ENCODE measurements around the gene PLEKHG7. TPM values are rescaled to one million over a fixed set of nuclear protein-coding genes. Genes with fewer than 3 reads are reported as not detected.

The PLEKHG7 gene
- total and polyA plus RNA-seq, 2 of the 8 experiments (the other 6 are each of a cell fraction or from before 2014, with no cell fraction given) = not detected

- H3K79me2 ChIP-seq (ENCODE audit: control insufficient read depth in 1 of 2, insufficient read depth in 2 of 2, low read length in 2 of 2) = no peaks in the 10 kb centered on the region
Measured at GRCh38 chr12:92701441-92701840, 1.3 kb upstream of the PLEKHG7 start.

More at GRCh38 chr12:92701441-92701840, 1.3 kb upstream of the PLEKHG7 start:
- DNase-seq (ENCODE audit: low read depth in 1 of 2, low spot score in 2 of 2) (no peak), FAIRE-seq (no peak)
- Histone ChIP-seq H4K91ac (replicated peaks; ENCODE audit: insufficient read length, low read length) (no peak overlapping the region), H2BK12ac (ENCODE audit: low read depth, low read length) (no peak overlapping the region), H3K4me1 (replicated peaks in 1 of 4; ENCODE audit: control insufficient read depth in 3 of 4, insufficient read depth in 4 of 4, low read length in 3 of 4) (peaks cover 0 to 4% (median 1%) of the 10 kb centered on the region in 4 experiments; a peak in 3 of 7 replicates), H3K4me2 (ENCODE audit: insufficient read depth in 1 of 2, low read depth in 2 of 2, low read length in 2 of 2) (no peak overlapping the region), H4K5ac (ENCODE audit: insufficient read length, low read depth, low read length) (no peak overlapping the region), H3K18ac (ENCODE audit: extremely low read depth, low read length) (no peak overlapping the region), H3K4ac (replicated peaks; ENCODE audit: insufficient read length, low read depth, low read length) (no peak overlapping the region), H3K23me2 (ENCODE audit: low read depth, low read length) (no peaks in the 10 kb centered on the region), H3K14ac (ENCODE audit: insufficient read length) (no peak overlapping the region), H2BK20ac (ENCODE audit: low read length) (no peak overlapping the region), H4K20me1 (replicated peaks in 1 of 2; ENCODE audit: control insufficient read depth in 1 of 2, insufficient read depth in 2 of 2, low read length in 2 of 2) (no peaks in the 10 kb centered on the region), H3K36me3 (ENCODE audit: control insufficient read depth in 2 of 4, insufficient read depth in 4 of 4, low read length in 3 of 4) (no peaks in the 10 kb centered on the region), H3K56ac (replicated peaks; ENCODE audit: insufficient read length, low read depth, low read length) (no peak overlapping the region), H3K4me3 (ENCODE audit: extremely low read depth in 1 of 4, insufficient read depth in 2 of 4, low read depth in 3 of 4, low read length in 4 of 4) (no peak overlapping the region), H3K27me3 (replicated peaks in 1 of 4; ENCODE audit: control insufficient read depth in 3 of 4, extremely low read depth in 1 of 4, insufficient read depth in 3 of 4, low read length in 3 of 4) (no peaks in the 10 kb centered on the region), H2BK120ac (replicated peaks; ENCODE audit: low read depth, low read length) (no peak overlapping the region), H2AFZ (ENCODE audit: low read length) (no peak overlapping the region), H3K9me3 (ENCODE audit: insufficient read depth in 2 of 2, low read depth in 1 of 2, low read length in 1 of 2) (peaks cover 6 to 8% of the 10 kb centered on the region in 2 experiments; a peak in 1 of 4 replicates), H3K23ac (ENCODE audit: insufficient read length) (no peak overlapping the region), H3K27ac (ENCODE audit: low read depth, low read length) (no peak overlapping the region), H2BK15ac (ENCODE audit: low read length) (no peak overlapping the region), H3K9ac (replicated peaks in 1 of 4; ENCODE audit: extremely low read depth in 1 of 4, low read depth in 3 of 4, low read length in 3 of 4) (no peak overlapping the region), H4K8ac (ENCODE audit: extremely low read depth, insufficient read depth, low read length) (no peak overlapping the region), H3K79me1 (ENCODE audit: low read depth, low read length) (no peaks in the 10 kb centered on the region), H2BK5ac (ENCODE audit: low read depth, low read length) (no peak overlapping the region), H2AK5ac (ENCODE audit: low read depth, low read length) (no peak overlapping the region)
- POLR2A ChIA-PET (ENCODE audit: partially characterized antibody) = no interaction called here
- WGBS, 2 experiments (ENCODE audit: extremely low coverage in 1 of 2, insufficient coverage in 1 of 2, insufficient read length in 1 of 2, insufficient replicate concordance in 2 of 2, low coverage in 1 of 2, low lambda C conversion rate in 2 of 2, missing lambda C conversion rate in 1 of 2) = 76% methylated on average over 1 of the region's 1 CpG; no CpG with 5 or more reads in 1 of the 2 experiments
- CTCF ChIA-PET (ENCODE audit: partially characterized antibody) = interaction anchor here (0.6 to 1.3 kb wide), 2 partner anchors 16 to 1327 kb away, joined by 3 to 4 read pairs; no protein-coding TSS in a partner anchor
- TF ChIP-seq SUZ12 (IDR thresholded peaks at IDR 0.05; ENCODE audit: low read length) (no peak), MAFK (IDR thresholded peaks at IDR 0.05; ENCODE audit: low read depth, low read length) (no peak), BCL11A (IDR thresholded peaks at IDR 0.05; ENCODE audit: low read depth in 2 of 2, low read length in 2 of 2) (no peak), ATF3 (IDR thresholded peaks at IDR 0.05; ENCODE audit: insufficient read depth, low read depth, low read length) (no peak), SIRT6 (IDR thresholded peaks at IDR 0.05; ENCODE audit: low read length) (no peak), SP4 (IDR thresholded peaks at IDR 0.05; ENCODE audit: low read length) (no peak)

Data from H1 (cell line).